Measurements from ENCODE around the gene TBC1D14. TPM values are rescaled to one million over a fixed set of nuclear protein-coding genes. Genes with fewer than 3 reads are reported as not detected.

TBC1D14 gene
- total and polyA plus RNA-seq, 2 of the 8 experiments (the other 6 are each of a cell fraction or from before 2014, with no cell fraction given): 45.6 to 48.2 TPM

DNA sequence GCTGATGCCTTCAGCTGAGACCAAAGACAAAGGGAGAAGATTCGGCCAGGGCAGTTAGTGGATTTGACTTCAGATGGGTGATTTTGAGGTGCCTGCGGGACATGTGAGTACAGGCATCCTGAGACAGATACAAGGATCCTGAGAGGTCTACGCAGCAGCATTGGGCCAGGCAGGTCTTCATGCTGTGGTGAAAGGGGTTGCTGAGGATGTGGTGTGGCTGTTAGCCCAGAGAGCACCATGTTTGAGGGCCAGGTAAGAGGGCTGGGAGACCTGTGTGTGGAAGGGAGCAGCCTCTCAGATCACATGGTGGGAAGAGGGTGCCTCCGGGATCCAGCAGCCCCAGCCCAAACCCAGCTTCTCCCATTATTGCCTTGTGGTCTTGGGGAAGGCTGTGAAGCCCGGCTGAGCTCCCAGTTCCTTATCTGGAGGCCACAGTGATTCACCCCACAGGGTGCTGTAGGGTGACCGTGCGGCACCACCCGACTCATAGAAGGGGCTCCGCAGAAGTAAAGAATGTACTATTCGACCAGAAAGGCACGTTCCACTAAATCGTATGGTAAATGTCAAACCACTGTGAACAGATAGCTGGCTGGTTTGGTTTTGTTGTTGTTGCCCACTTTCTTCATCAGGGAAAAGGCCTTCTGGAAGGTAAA is 105.9 kb downstream of the TBC1D14 start:
- Histone ChIP-seq H2AFZ (ENCODE audit: low read length) (no peak overlapping the region), H2AK5ac (ENCODE audit: low read depth, low read length) (no peak overlapping the region), H3K23ac (ENCODE audit: insufficient read length) (no peak overlapping the region), H2BK120ac (replicated peaks; ENCODE audit: low read depth, low read length) (no peak overlapping the region), H3K4me1 (replicated peaks in 1 of 4; ENCODE audit: control insufficient read depth in 3 of 4, insufficient read depth in 4 of 4, low read length in 3 of 4) (no peaks in the 10 kb centered on the region; a peak in 1 of 7 replicates), H2BK20ac (ENCODE audit: low read length) (no peak overlapping the region), H3K4me3 (ENCODE audit: extremely low read depth in 1 of 4, insufficient read depth in 2 of 4, low read depth in 3 of 4, low read length in 4 of 4) (no peak overlapping the region), H3K4ac (replicated peaks; ENCODE audit: insufficient read length, low read depth, low read length) (no peak overlapping the region), H3K9ac (replicated peaks in 1 of 4; ENCODE audit: extremely low read depth in 1 of 4, low read depth in 3 of 4, low read length in 3 of 4) (no peak overlapping the region; a peak in 1 of 7 replicates), H2BK15ac (ENCODE audit: low read length) (no peak overlapping the region), H3K23me2 (ENCODE audit: low read depth, low read length) (no peaks in the 10 kb centered on the region), H3K9me3 (ENCODE audit: insufficient read depth in 2 of 2, low read depth in 1 of 2, low read length in 1 of 2) (no peaks in the 10 kb centered on the region), H2BK5ac (ENCODE audit: low read depth, low read length) (no peak overlapping the region), H3K79me2 (ENCODE audit: control insufficient read depth in 1 of 2, insufficient read depth in 2 of 2, low read length in 2 of 2) (no peaks in the 10 kb centered on the region; a peak in 1 of 4 replicates), H3K4me2 (ENCODE audit: insufficient read depth in 1 of 2, low read depth in 2 of 2, low read length in 2 of 2) (no peak overlapping the region), H4K8ac (ENCODE audit: extremely low read depth, insufficient read depth, low read length) (no peak overlapping the region), H3K36me3 (ENCODE audit: control insufficient read depth in 2 of 4, insufficient read depth in 4 of 4, low read length in 3 of 4) (peaks cover 5 to 41% (median 36%) of the 10 kb centered on the region in 4 experiments), H3K27ac (ENCODE audit: low read depth, low read length) (no peak overlapping the region), H3K18ac (ENCODE audit: extremely low read depth, low read length) (no peak overlapping the region), H3K27me3 (replicated peaks in 1 of 4; ENCODE audit: control insufficient read depth in 3 of 4, extremely low read depth in 1 of 4, insufficient read depth in 3 of 4, low read length in 3 of 4) (no peaks in the 10 kb centered on the region), H3K56ac (replicated peaks; ENCODE audit: insufficient read length, low read depth, low read length) (no peak overlapping the region), H4K20me1 (replicated peaks in 1 of 2; ENCODE audit: control insufficient read depth in 1 of 2, insufficient read depth in 2 of 2, low read length in 2 of 2) (peaks cover 6 to 17% of the 10 kb centered on the region in 2 experiments), H4K5ac (ENCODE audit: insufficient read length, low read depth, low read length) (no peak overlapping the region), H3K79me1 (ENCODE audit: low read depth, low read length) (peaks cover 7% of the 10 kb centered on the region; the same call in 1 of the 2 replicates), H4K91ac (replicated peaks; ENCODE audit: insufficient read length, low read length) (no peak overlapping the region), H3K14ac (ENCODE audit: insufficient read length) (no peak overlapping the region), H2BK12ac (ENCODE audit: low read depth, low read length) (no peak overlapping the region)
- FAIRE-seq (no peak), DNase-seq (ENCODE audit: low read depth in 1 of 2, low spot score in 2 of 2) (no peak)
- CTCF ChIA-PET (ENCODE audit: partially characterized antibody): interaction anchor here (0.8 to 1.2 kb wide), 3 partner anchors 9 to 128 kb away, joined by 3 read pairs; no protein-coding TSS in a partner anchor
- POLR2A ChIA-PET (ENCODE audit: partially characterized antibody): interaction anchor here (1.1 to 2.2 kb wide), 3 partner anchors 11 to 53 kb away, joined by 3 to 6 read pairs (median 3); partner anchors contain the start of gene GRPEL1
- WGBS, 2 experiments (ENCODE audit: extremely low coverage in 1 of 2, insufficient coverage in 1 of 2, insufficient read length in 1 of 2, insufficient replicate concordance in 2 of 2, low coverage in 1 of 2, low lambda C conversion rate in 2 of 2, missing lambda C conversion rate in 1 of 2): 80% methylated on average over 12 of the region's 12 CpGs; no CpG with 5 or more reads in 1 of the 2 experiments
- TF ChIP-seq JUND (IDR thresholded peaks at IDR 0.05; ENCODE audit: low read length) (no peak), ATF2 (IDR thresholded peaks at IDR 0.05; ENCODE audit: low read length) (no peak), POU5F1 (IDR thresholded peaks at IDR 0.05; ENCODE audit: low read depth, low read length) (no peak), ZNF274 (IDR thresholded peaks at IDR 0.05; ENCODE audit: borderline replicate concordance, extremely low read depth, low read length) (no peak), TBP (IDR thresholded peaks at IDR 0.05; ENCODE audit: low read depth, low read length) (no peak), CBX8 (IDR thresholded peaks at IDR 0.05; ENCODE audit: borderline replicate concordance, low read depth, low read length) (no peak), SP2 (IDR thresholded peaks at IDR 0.05; ENCODE audit: low read length) (no peak), SRF (IDR thresholded peaks at IDR 0.05; ENCODE audit: low read depth, low read length) (no peak), SIX5 (IDR thresholded peaks at IDR 0.05; ENCODE audit: low read depth, low read length) (no peak), KDM1A (IDR thresholded peaks at IDR 0.05; ENCODE audit: borderline replicate concordance, low read length) (no peak), POLR2A (IDR thresholded peaks at IDR 0.05; ENCODE audit: control extremely low read depth in 1 of 2, low read depth in 2 of 2, low read length in 2 of 2) (no peak), KDM5A (IDR thresholded peaks at IDR 0.05; ENCODE audit: low read length) (no peak), JUN (IDR thresholded peaks at IDR 0.05; ENCODE audit: low read depth, low read length) (no peak)
